Keratinocyte (primary cell): ENCODE data around the gene NRDE2. TPM values are rescaled to one million over a fixed set of nuclear protein-coding genes. Genes with fewer than 3 reads are reported as not detected.

Source experiments
- DNase-seq: peaks from one replicate; pipeline ENCODE4 v3.0.0-alpha.2; 2011; ENCODE audit warnings: low read depth, missing footprints, low spot score
- FAIRE-seq: peaks from 2 replicates; lab custom pipeline; 2011; peaks lifted over from hg19 to GRCh38; lab: Jason Lieb, UNC
- H2AFZ ChIP-seq: 2 replicates; pipeline ENCODE4 v1.6.0; 2012; ENCODE audit warnings: low read length, control low read depth, inconsistent platforms; ENCODE audit not compliant: control insufficient read depth
- H3K27ac ChIP-seq: 2 replicates; pipeline ENCODE4 v1.5.1; 2011; ENCODE audit warnings: low read length; ENCODE audit not compliant: control insufficient read depth, insufficient read depth
- H3K27me3 ChIP-seq: 3 replicates; pipeline ENCODE4 v1.6.0; 2011; ENCODE audit warnings: low read length; ENCODE audit not compliant: control insufficient read depth, insufficient read depth; ENCODE audit errors: extremely low read depth
- H3K36me3 ChIP-seq, 2 experiments: 2 replicates in 1 of 2; 3 replicates in 1 of 2; pipeline ENCODE4 v1.5.1; 2011; ENCODE audit warnings: low read length in 2 of 2, mild to moderate bottlenecking in 1 of 2; ENCODE audit not compliant: control insufficient read depth in 2 of 2, insufficient read depth in 2 of 2; ENCODE audit errors: extremely low read depth in 1 of 2
- H3K4me1 ChIP-seq: 3 replicates; pipeline ENCODE4 v1.5.1; 2011; ENCODE audit warnings: low read length; ENCODE audit not compliant: control insufficient read depth, insufficient read depth; ENCODE audit errors: extremely low read depth
- H3K4me2 ChIP-seq: 3 replicates; pipeline ENCODE4 v1.6.0; 2011; ENCODE audit warnings: low read depth, low read length; ENCODE audit not compliant: control insufficient read depth, insufficient read depth; ENCODE audit errors: extremely low read depth
- H3K4me3 ChIP-seq, 3 experiments: fragments of 200-600 bp in 1 of 3; sonication (generic) in 1 of 3; 2 replicates in 2 of 3; 3 replicates in 1 of 3; pipeline ENCODE4 v1.5.1; 2011 to 2016; ENCODE audit warnings: low read length in 3 of 3, mild to moderate bottlenecking in 3 of 3, control low read depth in 2 of 3, inconsistent platforms in 1 of 3, low read depth in 1 of 3, mixed read lengths in 1 of 3, mixed run types in 1 of 3, moderate library complexity in 1 of 3; ENCODE audit not compliant: control insufficient read depth in 2 of 3, insufficient read depth in 2 of 3; ENCODE audit errors: extremely low read depth in 1 of 3
- H3K79me2 ChIP-seq: 2 replicates; pipeline ENCODE4 v1.6.0; 2012; ENCODE audit warnings: low read length; ENCODE audit not compliant: control insufficient read depth, insufficient read depth
- H3K9ac ChIP-seq: 3 replicates; pipeline ENCODE4 v1.6.0; 2011; ENCODE audit warnings: low read length; ENCODE audit not compliant: control insufficient read depth, insufficient read depth; ENCODE audit errors: extremely low read depth
- H3K9me1 ChIP-seq: 3 replicates; pipeline ENCODE4 v1.6.0; 2011; ENCODE audit warnings: low read length; ENCODE audit not compliant: control insufficient read depth, insufficient read depth; ENCODE audit errors: extremely low read depth
- H3K9me3 ChIP-seq: 2 replicates; pipeline ENCODE4 v1.5.1; 2012; ENCODE audit warnings: low read depth, low read length; ENCODE audit not compliant: control insufficient read depth
- H4K20me1 ChIP-seq: 3 replicates; pipeline ENCODE4 v1.6.0; 2011; ENCODE audit warnings: low read length; ENCODE audit not compliant: control insufficient read depth, insufficient read depth; ENCODE audit errors: extremely low read depth
- EZH2 ChIP-seq: IDR thresholded peaks from one replicate; pipeline ENCODE4 v1.6.1; 2012; ENCODE audit warnings: inconsistent platforms, mild to moderate bottlenecking, low read length, moderate library complexity
- dilution Hi-C: fragments of 300-500 bp; cut with MboI; formaldehyde crosslinking; loops from one replicate; pipeline ENCODE4 v1.7.0; 2020; ENCODE audit warnings: low sequenced_read_pairs; ENCODE audit not compliant: extremely low pct_ligation_motif_present
- polyA plus RNA-seq, 5 experiments: library from polyadenylated mRNA; depleted of rRNA in 3 of 5; stranded (reverse) in 3 of 5; stranded (forward) in 1 of 5; unstranded in 1 of 5; fragments of >200 nt; gene quantifications; 1 replicate in 1 of 5; 2 replicates in 3 of 5; 3 replicates in 1 of 5; pipeline versions ENCODE4 v1.2.1 to v1.2.3, GENCODE V29; 2011 to 2012; ENCODE audit warnings: missing spikeins in 2 of 5, low read depth in 1 of 5, low replicate concordance in 1 of 5
- TF ChIP-seq, protein P1 (sequence below), 3 experiments: IDR thresholded peaks in 1 of 3; conservative IDR thresholded peaks in 1 of 3; optimal IDR thresholded peaks in 1 of 3; 2 replicates in 2 of 3; 3 replicates in 1 of 3; pipeline versions ENCODE3 to v1.5.1; 2011; ENCODE audit warnings: low read length in 3 of 3, mild to moderate bottlenecking in 3 of 3, moderate library complexity in 2 of 3, control low read depth in 1 of 3, inconsistent platforms in 1 of 3; ENCODE audit not compliant: insufficient read depth in 2 of 3; ENCODE audit errors: extremely low read depth in 1 of 3

NRDE2 gene
- polyA plus RNA-seq, 1 donor (not counting 4 experiments of a cell fraction or from before 2014, with no cell fraction given), result 9.2 TPM

DNA sequence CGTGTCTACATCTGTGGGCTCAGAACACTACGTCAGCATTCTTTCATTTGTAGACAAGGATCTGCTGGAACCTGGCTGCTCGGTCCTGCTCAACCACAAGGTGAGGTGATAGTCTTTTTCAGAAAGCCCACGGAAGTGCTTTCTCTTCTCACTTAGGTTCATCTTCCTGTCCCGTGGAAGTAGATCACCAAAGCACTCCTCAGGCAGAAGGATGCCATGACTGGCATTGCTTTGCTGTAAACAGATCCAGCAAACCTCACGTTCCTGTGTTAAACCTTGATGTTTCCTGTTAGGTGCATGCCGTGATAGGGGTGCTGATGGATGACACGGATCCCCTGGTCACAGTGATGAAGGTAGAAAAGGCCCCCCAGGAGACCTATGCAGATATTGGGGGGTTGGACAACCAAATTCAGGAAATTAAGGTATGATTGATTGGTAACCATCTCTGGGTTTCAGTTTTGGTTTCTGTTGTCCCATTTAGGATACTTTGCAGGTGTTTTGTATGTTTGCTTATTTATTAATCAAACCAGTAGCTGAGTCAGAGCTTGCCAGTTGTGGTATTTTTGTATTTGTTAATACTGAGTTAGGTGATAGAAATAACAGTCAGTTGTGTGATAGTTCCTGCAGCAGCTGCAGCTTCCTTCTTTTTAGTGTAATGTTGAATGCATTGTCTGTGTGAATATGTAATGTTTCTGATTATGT is 67.8 kb downstream of the NRDE2 start:
- Histone ChIP-seq H3K9me3 (no peaks in the 10 kb centered on the region), H3K79me2 (peaks cover 2% of the 10 kb centered on the region), H3K27ac (no peak overlapping the region), H4K20me1 (no peaks in the 10 kb centered on the region), H3K4me1 (no peaks in the 10 kb centered on the region), H3K27me3 (no peaks in the 10 kb centered on the region), H2AFZ (no peak overlapping the region), H3K4me3 (no peak overlapping the region), H3K4me2 (no peak overlapping the region), H3K36me3 (peaks cover 22 to 34% of the 10 kb centered on the region in 2 experiments), H3K9me1 (no peaks in the 10 kb centered on the region), H3K9ac (no peak overlapping the region)
- FAIRE-seq (no peak), DNase-seq (no peak)
- TF ChIP-seq, protein P1, sequence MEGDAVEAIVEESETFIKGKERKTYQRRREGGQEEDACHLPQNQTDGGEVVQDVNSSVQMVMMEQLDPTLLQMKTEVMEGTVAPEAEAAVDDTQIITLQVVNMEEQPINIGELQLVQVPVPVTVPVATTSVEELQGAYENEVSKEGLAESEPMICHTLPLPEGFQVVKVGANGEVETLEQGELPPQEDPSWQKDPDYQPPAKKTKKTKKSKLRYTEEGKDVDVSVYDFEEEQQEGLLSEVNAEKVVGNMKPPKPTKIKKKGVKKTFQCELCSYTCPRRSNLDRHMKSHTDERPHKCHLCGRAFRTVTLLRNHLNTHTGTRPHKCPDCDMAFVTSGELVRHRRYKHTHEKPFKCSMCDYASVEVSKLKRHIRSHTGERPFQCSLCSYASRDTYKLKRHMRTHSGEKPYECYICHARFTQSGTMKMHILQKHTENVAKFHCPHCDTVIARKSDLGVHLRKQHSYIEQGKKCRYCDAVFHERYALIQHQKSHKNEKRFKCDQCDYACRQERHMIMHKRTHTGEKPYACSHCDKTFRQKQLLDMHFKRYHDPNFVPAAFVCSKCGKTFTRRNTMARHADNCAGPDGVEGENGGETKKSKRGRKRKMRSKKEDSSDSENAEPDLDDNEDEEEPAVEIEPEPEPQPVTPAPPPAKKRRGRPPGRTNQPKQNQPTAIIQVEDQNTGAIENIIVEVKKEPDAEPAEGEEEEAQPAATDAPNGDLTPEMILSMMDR (optimal IDR thresholded peaks at IDR 0.05 in 1 of 3, IDR thresholded peaks at IDR 0.05 in 1 of 3, conservative IDR thresholded peaks at IDR 0.05 in 1 of 3; ENCODE audit: extremely low read depth in 1 of 3, insufficient read depth in 2 of 3, low read length in 3 of 3), result no peak
- no peak for TF ChIP-seq EZH2
- dilution Hi-C loops, result no loop called here

DNA sequence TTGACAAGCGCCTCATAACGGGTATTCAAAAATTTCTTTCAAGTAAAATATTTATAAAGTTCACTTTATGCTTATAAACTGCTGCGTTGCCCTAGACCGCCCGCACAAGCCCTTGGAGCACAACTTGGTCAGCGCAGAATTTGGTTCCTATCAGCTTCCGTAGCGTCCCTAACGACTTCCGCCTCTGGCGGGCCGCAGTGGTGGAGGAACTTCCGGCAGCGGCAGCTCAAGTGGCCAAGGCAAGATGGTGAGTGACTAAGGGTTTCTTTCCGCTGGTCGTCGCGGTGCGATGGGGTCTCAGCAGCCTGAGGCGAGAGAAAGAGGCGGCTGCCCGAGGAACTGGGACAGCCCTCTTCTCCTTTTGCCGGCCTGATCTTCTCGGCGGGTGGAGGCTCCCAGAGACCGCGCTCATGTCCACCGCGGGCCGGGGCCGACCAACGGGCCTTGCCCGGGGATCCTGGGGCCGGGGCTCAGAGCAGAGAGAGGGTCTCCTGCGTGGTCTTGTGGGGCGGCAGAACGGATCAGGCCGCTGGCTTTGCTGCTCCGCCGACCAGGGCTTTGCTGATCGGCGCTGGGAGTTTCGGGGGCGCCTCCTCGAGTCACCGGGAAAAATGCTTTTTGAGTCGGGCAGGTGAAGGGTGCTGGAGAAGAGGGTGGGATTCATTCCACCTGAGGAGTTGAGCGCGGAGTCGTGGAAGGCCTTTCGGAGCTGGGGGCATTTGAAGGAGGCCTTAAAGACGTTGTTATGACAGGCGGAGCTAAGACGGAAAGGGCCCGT is 75.2 kb downstream of the NRDE2 start, which contains the start of gene PSMC1:
Gene PSMC1 (plus strand): TSS at position 200 of the 778 bp plus-strand sequence. CDS start 45 bp downstream, at position 245.
- Histone ChIP-seq H3K36me3 (peaks cover 5 to 15% of the 10 kb centered on the region in 2 experiments), H3K4me2 (peak within 1 kb of the TSS; percentile 79), H3K4me1 (peaks cover 4% of the 10 kb centered on the region), H3K27ac (peak within 1 kb of the TSS; percentile 89), H3K9me1 (no peaks in the 10 kb centered on the region), H3K9me3 (no peaks in the 10 kb centered on the region), H3K27me3 (no peaks in the 10 kb centered on the region), H3K4me3 (peak within 1 kb of the TSS; percentile 83 to 91 (median 88)), H3K79me2 (peaks cover 28% of the 10 kb centered on the region), H2AFZ (peak within 1 kb of the TSS; percentile 94), H4K20me1 (no peaks in the 10 kb centered on the region), H3K9ac (peak within 1 kb of the TSS; percentile 96)
- FAIRE-seq, result no peak
- dilution Hi-C loops, result no loop called here
- no peak for TF ChIP-seq EZH2
- TF ChIP-seq, protein P1 (optimal IDR thresholded peaks at IDR 0.05 in 1 of 3, IDR thresholded peaks at IDR 0.05 in 1 of 3, conservative IDR thresholded peaks at IDR 0.05 in 1 of 3; ENCODE audit: extremely low read depth in 1 of 3, insufficient read depth in 2 of 3, low read length in 3 of 3), result no peak
- peak; percentile 65 for DNase-seq
